Kidney (tissue), 14 donors: ENCODE measurements around the gene NUDT2. TPM values are rescaled to one million over a fixed set of nuclear protein-coding genes. Genes with fewer than 3 reads are reported as not detected.

ENCODE experiments used
- DNase-seq, 5 donors: peaks; one replicate each; pipeline ENCODE4 v3.0.0-alpha.2; 2013 to 2020
- FAIRE-seq: peaks from 2 replicates; lab custom pipeline; 2012; peaks lifted over from hg19 to GRCh38; lab: Jason Lieb, UNC
- H3K27ac ChIP-seq, 2 donors: one replicate each; pipeline ENCODE4 v1.7.0; 2013; ENCODE audit warnings: low read depth in 2 of 2, low read length in 2 of 2, inconsistent platforms in 1 of 2
- H3K27me3 ChIP-seq: one replicate; pipeline ENCODE4 v1.7.1; 2013; ENCODE audit warnings: low read length, inconsistent platforms; ENCODE audit not compliant: control insufficient read depth, insufficient read depth
- H3K36me3 ChIP-seq, 3 donors: one replicate each; pipeline versions ENCODE4 v1.7.0 to v1.7.1; 2013; ENCODE audit warnings: low read length in 3 of 3, control low read depth in 1 of 3, inconsistent platforms in 1 of 3; ENCODE audit not compliant: insufficient read depth in 3 of 3, control insufficient read depth in 2 of 3
- H3K4me1 ChIP-seq, 3 donors: one replicate each; pipeline versions ENCODE4 v1.7.0 to v1.7.1; 2013; ENCODE audit warnings: low read length in 3 of 3, inconsistent platforms in 1 of 3, low read depth in 1 of 3; ENCODE audit not compliant: control insufficient read depth in 2 of 3, insufficient read depth in 2 of 3
- H3K4me3 ChIP-seq, 3 donors: one replicate each; pipeline versions ENCODE4 v1.7.0 to v1.8.1; 2013; ENCODE audit warnings: low read length in 3 of 3, control low read depth in 1 of 3, inconsistent platforms in 1 of 3
- H3K9ac ChIP-seq, 3 donors: one replicate each; pipeline versions ENCODE4 v1.7.0 to v1.7.1; 2013; ENCODE audit warnings: low read length in 3 of 3, control low read depth in 1 of 3, inconsistent platforms in 1 of 3
- H3K9me3 ChIP-seq, 3 donors: one replicate each; pipeline versions ENCODE4 v1.7.0 to v1.7.1; 2013; ENCODE audit warnings: low read length in 3 of 3, control low read depth in 1 of 3, inconsistent platforms in 1 of 3; ENCODE audit not compliant: control insufficient read depth in 2 of 3, insufficient read depth in 1 of 3
- CTCF ChIP-seq: IDR thresholded peaks from 3 replicates; pipeline ENCODE4 v1.5.1; 2012; ENCODE audit warnings: mild to moderate bottlenecking, moderate library complexity, borderline replicate concordance; ENCODE audit not compliant: insufficient read depth; ENCODE audit errors: extremely low read depth
- intact Hi-C: fragments of 100-400 bp; cut with DNase I; formaldehyde crosslinking; loops from one replicate; pipeline ENCODE4 v1.11.1; 2022
- polyA plus RNA-seq: library from polyadenylated mRNA; stranded (reverse); fragments of 350-450 nt; fragmentation: Illumina TruSeq; extraction: RNeasy Lipid Tissue Mini Kit (QIAGEN cat#74804); gene quantifications from one replicate; pipeline ENCODE4 v1.2.3, GENCODE V29; 2014; ENCODE audit warnings: low read depth, low replicate concordance; ENCODE audit not compliant: insufficient read depth
- total RNA-seq: library from RNA; stranded (reverse); fragmentation: NEBNext Ultra II Directional; extraction: Animal tissue kit (Norgen Biotek cat#: 25700); gene quantifications from one replicate; pipeline ENCODE4 v1.2.1, GENCODE V29; 2021
- donor health status: control.
- donor health status: control.
- donor health status: control.
- donor health status: control.
- donor health status: control.
- donor health status: DM: yes; HTN: yes; CAD: no.
- donor health status: Normal renal cell carcinoma (clear cell type).

NUDT2 gene
- total and polyA plus RNA-seq, 2 donors from 2014 or later: 12.6 to 32.1 TPM

GRCh38 chr9:34386656-34387055 lies 57.3 kb downstream of the NUDT2 start:
- DNase-seq (no peak), FAIRE-seq (no peak)
- Histone ChIP-seq H3K4me3 (no peak overlapping the region), H3K4me1 (no peaks in the 10 kb centered on the region), H3K9me3 (no peaks in the 10 kb centered on the region), H3K9ac (no peak overlapping the region), H3K27me3 (no peaks in the 10 kb centered on the region), H3K27ac (no peak overlapping the region), H3K36me3 (no peaks in the 10 kb centered on the region)
- TF ChIP-seq CTCF: no peak
- intact Hi-C loops: no loop called here

GRCh38 chr9:34387239-34387638 lies 57.9 kb downstream of the NUDT2 start:
- intact Hi-C loops: no loop called here
- H3K9me3 ChIP-seq: no peaks in the 10 kb centered on the region
- FAIRE-seq (no peak), DNase-seq (no peak)
- H3K9ac ChIP-seq: no peak overlapping the region
- H3K4me1 ChIP-seq: no peaks in the 10 kb centered on the region
- no peak overlapping the region for H3K27ac ChIP-seq
- H3K4me3 ChIP-seq: no peak overlapping the region
- no peaks in the 10 kb centered on the region for H3K27me3 ChIP-seq
- H3K36me3 ChIP-seq: no peaks in the 10 kb centered on the region
- TF ChIP-seq CTCF: no peak

GRCh38 chr9:34392511-34392910 lies 63.1 kb downstream of the NUDT2 start:
- H3K9me3 ChIP-seq: no peaks in the 10 kb centered on the region
- intact Hi-C loops: no loop called here
- H3K36me3 ChIP-seq: no peaks in the 10 kb centered on the region
- H3K4me1 ChIP-seq: no peaks in the 10 kb centered on the region
- DNase-seq (no peak), FAIRE-seq (no peak)
- H3K27ac ChIP-seq: no peak overlapping the region
- no peaks in the 10 kb centered on the region for H3K27me3 ChIP-seq
- no peak overlapping the region for H3K4me3 ChIP-seq
- TF ChIP-seq CTCF: no peak
- H3K9ac ChIP-seq: no peak overlapping the region

Other genes starting within 250 kb of the NUDT2 start
- 33.0 TPM for gene DCAF12, start 202.9 kb upstream of the NUDT2 start, total RNA-seq
- gene DCAF12, start 202.9 kb upstream of the NUDT2 start, polyA plus RNA-seq: 11.8 TPM
- gene UBAP1, start 150.5 kb upstream of the NUDT2 start, total RNA-seq: 53.8 TPM
- 39.4 TPM for gene UBAP1, start 150.5 kb upstream of the NUDT2 start, polyA plus RNA-seq
- gene KIF24, start 301 bp upstream of the NUDT2 start, total RNA-seq: 2.8 TPM
- gene KIF24, start 301 bp upstream of the NUDT2 start, polyA plus RNA-seq: 0.58 TPM
- 8.1 TPM for gene MYORG, start 47.3 kb downstream of the NUDT2 start, total RNA-seq
- gene MYORG, start 47.3 kb downstream of the NUDT2 start, polyA plus RNA-seq: 13.5 TPM
- 21.1 TPM for gene FAM219A, start 129.0 kb downstream of the NUDT2 start, total RNA-seq
- 8.7 TPM for gene FAM219A, start 129.0 kb downstream of the NUDT2 start, polyA plus RNA-seq
- 3.0 TPM for gene DNAI1, start 129.2 kb downstream of the NUDT2 start, total RNA-seq
- 2.4 TPM for gene DNAI1, start 129.2 kb downstream of the NUDT2 start, polyA plus RNA-seq
- gene ENHO, start 193.4 kb downstream of the NUDT2 start, total RNA-seq: 0.22 TPM
- gene ENHO, start 193.4 kb downstream of the NUDT2 start, polyA plus RNA-seq: 2.7 TPM